HCT116 (cell line): ENCODE results near the gene NT5E. TPM values are rescaled to one million over a fixed set of nuclear protein-coding genes. Genes with fewer than 3 reads are reported as not detected.

Experiments
- ATAC-seq: fragments of 200-7000 bp; cut with Tn5 transposase; 2 replicates; pipeline ENCODE4 v1.9.1; 2020; ENCODE audit warnings: mild to moderate bottlenecking, moderate library complexity
- BruUV-seq: library from RNA; stranded (reverse); fragments of 400-500 nt; replicated peaks from 2 replicates; lab custom pipeline; 2021; lab: Mats Ljungman, UMichigan
- CTCF ChIA-PET: fragments of 300-600 bp; sonication (Branson Sonifier 250); formaldehyde crosslinking; loops from one replicate; lab custom pipeline; 2021; ENCODE audit warnings: antibody characterized with exemption; lab: Charles Lee
- POLR2A ChIA-PET: fragments of 300-600, 350-600 bp; sonication (Branson Sonifier 250); formaldehyde crosslinking; loops from one replicate; lab custom pipeline; 2021; ENCODE audit warnings: antibody characterized with exemption; lab: Charles Lee
- RAD21 ChIA-PET, 2 experiments: fragments of 300-600 bp; sonication (Branson Sonifier 250); formaldehyde crosslinking; loops; one replicate each; lab custom pipeline; 2023; ENCODE audit warnings: low total read pairs in 2 of 2; ENCODE audit not compliant: uncharacterized antibody in 2 of 2, unreplicated experiment in 2 of 2, low non-redundant PET in 1 of 2; lab: Charles Lee
- DNase-seq: peaks from one replicate; pipeline ENCODE4 v3.0.0-alpha.2; 2010; ENCODE audit warnings: low read depth, low spot score
- H2AFZ ChIP-seq: fragments of 200-600 bp; shearing (Covaris generic), sonication (generic); 2 replicates; pipeline ENCODE4 v1.6.1; 2017; ENCODE audit warnings: low read depth, mixed run types, mixed read lengths, antibody characterized with exemption, low read length; ENCODE audit not compliant: poor library complexity, severe bottlenecking
- H3K27ac ChIP-seq: 2 replicates; pipeline ENCODE4 v1.5.1; 2012; ENCODE audit warnings: low read depth, low read length
- H3K27me3 ChIP-seq: fragments of 200-600 bp; sonication (generic); 2 replicates; pipeline ENCODE4 v1.6.1; 2016; ENCODE audit warnings: mixed run types, low read length, mixed read lengths; ENCODE audit not compliant: insufficient read depth
- H3K36me3 ChIP-seq, 2 experiments: fragments of 200-500 bp in 1 of 2; fragments of 200-600 bp in 1 of 2; sonication (Bioruptor generic) in 1 of 2; sonication (generic) in 1 of 2; 2 replicates each; pipeline versions ENCODE4 v1.5.1 to v1.6.1; 2014 to 2016; ENCODE audit warnings: low read length in 2 of 2, inconsistent platforms in 1 of 2, mixed read lengths in 1 of 2, mixed run types in 1 of 2; ENCODE audit not compliant: insufficient read depth in 2 of 2, control insufficient read depth in 1 of 2
- H3K4me1 ChIP-seq, 2 experiments: fragments of 200-600 bp in 1 of 2; sonication (generic) in 1 of 2; 2 replicates each; pipeline versions ENCODE4 v1.5.1 to v1.6.1; 2012 to 2017; ENCODE audit warnings: low read length in 2 of 2, inconsistent platforms in 1 of 2, mild to moderate bottlenecking in 1 of 2, mixed read lengths in 1 of 2, mixed run types in 1 of 2, moderate library complexity in 1 of 2; ENCODE audit not compliant: insufficient read depth in 2 of 2, control insufficient read depth in 1 of 2
- H3K4me2 ChIP-seq: fragments of 200-600 bp; sonication (generic); 2 replicates; pipeline ENCODE4 v1.6.1; 2017; ENCODE audit warnings: mixed run types, low read length, mixed read lengths
- H3K4me3 ChIP-seq, 2 experiments: fragments of 200-600 bp in 1 of 2; sonication (generic) in 1 of 2; replicated peaks in 1 of 2; 2 replicates each; pipeline ENCODE4 v1.5.1; 2011 to 2016; ENCODE audit warnings: low read length in 2 of 2, control low read depth in 1 of 2, low read depth in 1 of 2, mild to moderate bottlenecking in 1 of 2, mixed read lengths in 1 of 2, mixed run types in 1 of 2
- H3K79me2 ChIP-seq: fragments of 200-600 bp; sonication (generic); 2 replicates; pipeline ENCODE4 v1.6.1; 2017; ENCODE audit warnings: mild to moderate bottlenecking, mixed run types, low read length, moderate library complexity, mixed read lengths; ENCODE audit not compliant: insufficient read depth
- H3K9ac ChIP-seq: fragments of 200-600 bp; sonication (generic); 2 replicates; pipeline ENCODE4 v1.6.1; 2016; ENCODE audit warnings: low read length, mixed read lengths
- H3K9me2 ChIP-seq: fragments of 200-600 bp; sonication (generic), shearing (Covaris generic); 2 replicates; pipeline ENCODE4 v1.6.1; 2017; ENCODE audit warnings: mixed run types, mild to moderate bottlenecking, moderate library complexity; ENCODE audit not compliant: insufficient read depth
- H3K9me3 ChIP-seq, 2 experiments: fragments of 200-500 bp in 1 of 2; fragments of 200-600 bp in 1 of 2; sonication (Bioruptor generic) in 1 of 2; sonication (generic) in 1 of 2; 2 replicates each; pipeline ENCODE4 v1.6.1; 2014 to 2017; ENCODE audit warnings: low read length in 2 of 2, mixed read lengths in 2 of 2, inconsistent platforms in 1 of 2, low read depth in 1 of 2, mild to moderate bottlenecking in 1 of 2, mixed run types in 1 of 2, moderate library complexity in 1 of 2; ENCODE audit not compliant: control insufficient read depth in 1 of 2, insufficient read depth in 1 of 2
- H4K20me1 ChIP-seq: fragments of 200-600 bp; sonication (generic), shearing (Covaris generic); 2 replicates; pipeline ENCODE4 v1.6.1; 2017; ENCODE audit warnings: mixed run types, mild to moderate bottlenecking, moderate library complexity; ENCODE audit not compliant: insufficient read depth
- ATF3 ChIP-seq: IDR thresholded peaks from 2 replicates; pipeline ENCODE4 v1.6.1; 2012
- EZH2phosphoT487 ChIP-seq: fragments of 200-600 bp; IDR thresholded peaks from 2 replicates; pipeline ENCODE4 v1.6.1; 2018; ENCODE audit warnings: antibody characterized with exemption, borderline replicate concordance
- JUND ChIP-seq: IDR thresholded peaks from 2 replicates; pipeline ENCODE4 v1.6.1; 2012
- MAX ChIP-seq: IDR thresholded peaks from 2 replicates; pipeline ENCODE4 v1.6.1; 2012
- POLR2A ChIP-seq: IDR thresholded peaks from 2 replicates; pipeline ENCODE4 v1.7.0; 2011; ENCODE audit warnings: borderline replicate concordance; ENCODE audit not compliant: insufficient read depth, insufficient read length; ENCODE audit errors: extremely low read depth
- RAD21 ChIP-seq: IDR thresholded peaks from 2 replicates; pipeline ENCODE4 v1.6.1; 2012; ENCODE audit warnings: low read depth, mild to moderate bottlenecking
- REST ChIP-seq: IDR thresholded peaks from 2 replicates; pipeline ENCODE4 v1.6.1; 2012; ENCODE audit warnings: low read depth
- SP1 ChIP-seq: IDR thresholded peaks from 2 replicates; pipeline ENCODE4 v1.6.1; 2012; ENCODE audit warnings: low read depth
- TCF7L2 ChIP-seq: IDR thresholded peaks from 2 replicates; pipeline ENCODE4 v1.7.0; 2011; ENCODE audit warnings: borderline replicate concordance, inconsistent platforms; ENCODE audit not compliant: insufficient read depth, insufficient read length; ENCODE audit errors: extremely low read depth
- ZNF274 ChIP-seq: fragments of 200-500 bp; sonication (Bioruptor generic); IDR thresholded peaks from 2 replicates; pipeline ENCODE4 v1.6.1; 2014; ENCODE audit warnings: mild to moderate bottlenecking, low read depth, low read length, inconsistent platforms
- intact Hi-C: fragments of 100-400 bp; cut with micrococcal nuclease; formaldehyde crosslinking; loops from 2 replicates; pipeline ENCODE4 v1.10.0; 2022
- total RNA-seq: library from RNA; stranded (reverse); gene quantifications from one replicate; pipeline ENCODE4 v1.2.1, GENCODE V29; 2021; ENCODE audit not compliant: unreplicated experiment
- TF ChIP-seq, protein P1 (sequence below): IDR thresholded peaks from 2 replicates; pipeline ENCODE4 v1.6.1; 2011; ENCODE audit warnings: mild to moderate bottlenecking, low read length, moderate library complexity; ENCODE audit not compliant: insufficient replicate concordance; ENCODE audit errors: extremely low read depth
- TF ChIP-seq, protein P2 (sequence below), 3 experiments: fragments of 200-600 bp in 1 of 3; sonication (generic) in 1 of 3; IDR thresholded peaks in 2 of 3; conservative IDR thresholded peaks in 1 of 3; 2 replicates each; pipeline ENCODE4 v1.5.1; 2012 to 2017; ENCODE audit warnings: low read depth in 2 of 3, low read length in 2 of 3, antibody characterized with exemption in 1 of 3, borderline replicate concordance in 1 of 3, control low read depth in 1 of 3, mild to moderate bottlenecking in 1 of 3, mixed read lengths in 1 of 3, mixed run types in 1 of 3, moderate library complexity in 1 of 3; ENCODE audit not compliant: insufficient read depth in 1 of 3

NT5E gene
- total RNA-seq, 1 experiment from 2014 or later, result 68.2 TPM

DNA sequence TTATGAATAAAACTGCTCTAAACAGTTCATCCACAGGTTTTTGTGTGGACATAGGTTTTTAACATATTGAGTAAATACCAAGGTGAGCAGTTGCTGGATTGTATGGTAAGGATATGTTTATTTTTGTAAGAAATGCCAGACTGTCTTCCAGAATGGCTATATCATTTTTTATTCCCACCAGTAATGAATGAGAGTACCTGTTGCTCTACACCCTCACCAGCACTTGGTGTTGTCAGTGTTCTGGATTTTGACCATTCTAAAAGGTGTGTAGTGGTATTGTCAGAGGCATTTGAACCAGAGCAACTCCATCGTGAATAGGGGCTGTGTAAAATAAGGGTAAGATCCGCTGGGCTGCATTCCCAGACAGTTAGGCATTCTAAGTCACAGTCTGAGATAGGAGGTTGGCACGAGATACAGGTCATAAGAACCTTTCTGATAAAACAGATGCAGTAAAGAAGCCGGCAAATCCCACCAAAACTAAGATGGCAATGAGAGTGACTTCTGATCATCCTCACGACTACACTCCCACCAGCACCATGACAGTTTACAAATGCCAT is 12.9 kb upstream of the NT5E start:
- TF ChIP-seq REST, result no peak
- no peak for TF ChIP-seq ZNF274
- no peak for TF ChIP-seq SP1
- TF ChIP-seq, protein P1, sequence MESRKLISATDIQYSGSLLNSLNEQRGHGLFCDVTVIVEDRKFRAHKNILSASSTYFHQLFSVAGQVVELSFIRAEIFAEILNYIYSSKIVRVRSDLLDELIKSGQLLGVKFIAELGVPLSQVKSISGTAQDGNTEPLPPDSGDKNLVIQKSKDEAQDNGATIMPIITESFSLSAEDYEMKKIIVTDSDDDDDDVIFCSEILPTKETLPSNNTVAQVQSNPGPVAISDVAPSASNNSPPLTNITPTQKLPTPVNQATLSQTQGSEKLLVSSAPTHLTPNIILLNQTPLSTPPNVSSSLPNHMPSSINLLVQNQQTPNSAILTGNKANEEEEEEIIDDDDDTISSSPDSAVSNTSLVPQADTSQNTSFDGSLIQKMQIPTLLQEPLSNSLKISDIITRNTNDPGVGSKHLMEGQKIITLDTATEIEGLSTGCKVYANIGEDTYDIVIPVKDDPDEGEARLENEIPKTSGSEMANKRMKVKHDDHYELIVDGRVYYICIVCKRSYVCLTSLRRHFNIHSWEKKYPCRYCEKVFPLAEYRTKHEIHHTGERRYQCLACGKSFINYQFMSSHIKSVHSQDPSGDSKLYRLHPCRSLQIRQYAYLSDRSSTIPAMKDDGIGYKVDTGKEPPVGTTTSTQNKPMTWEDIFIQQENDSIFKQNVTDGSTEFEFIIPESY, result no peak
- TF ChIP-seq RAD21, result no peak
- no peak for TF ChIP-seq EZH2phosphoT487
- no peak for TF ChIP-seq ATF3
- no peak for TF ChIP-seq JUND
- TF ChIP-seq, protein P2, sequence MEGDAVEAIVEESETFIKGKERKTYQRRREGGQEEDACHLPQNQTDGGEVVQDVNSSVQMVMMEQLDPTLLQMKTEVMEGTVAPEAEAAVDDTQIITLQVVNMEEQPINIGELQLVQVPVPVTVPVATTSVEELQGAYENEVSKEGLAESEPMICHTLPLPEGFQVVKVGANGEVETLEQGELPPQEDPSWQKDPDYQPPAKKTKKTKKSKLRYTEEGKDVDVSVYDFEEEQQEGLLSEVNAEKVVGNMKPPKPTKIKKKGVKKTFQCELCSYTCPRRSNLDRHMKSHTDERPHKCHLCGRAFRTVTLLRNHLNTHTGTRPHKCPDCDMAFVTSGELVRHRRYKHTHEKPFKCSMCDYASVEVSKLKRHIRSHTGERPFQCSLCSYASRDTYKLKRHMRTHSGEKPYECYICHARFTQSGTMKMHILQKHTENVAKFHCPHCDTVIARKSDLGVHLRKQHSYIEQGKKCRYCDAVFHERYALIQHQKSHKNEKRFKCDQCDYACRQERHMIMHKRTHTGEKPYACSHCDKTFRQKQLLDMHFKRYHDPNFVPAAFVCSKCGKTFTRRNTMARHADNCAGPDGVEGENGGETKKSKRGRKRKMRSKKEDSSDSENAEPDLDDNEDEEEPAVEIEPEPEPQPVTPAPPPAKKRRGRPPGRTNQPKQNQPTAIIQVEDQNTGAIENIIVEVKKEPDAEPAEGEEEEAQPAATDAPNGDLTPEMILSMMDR (IDR thresholded peaks at IDR 0.05 in 2 of 3, conservative IDR thresholded peaks at IDR 0.05 in 1 of 3; ENCODE audit: borderline replicate concordance in 1 of 3, insufficient read depth in 1 of 3, low read depth in 2 of 3, low read length in 2 of 3), result no peak
- TF ChIP-seq MAX, result no peak
- no peak for TF ChIP-seq TCF7L2
- TF ChIP-seq POLR2A, result no peak
- Histone ChIP-seq H3K27ac (no peak overlapping the region), H2AFZ (no peak overlapping the region), H4K20me1 (no peaks in the 10 kb centered on the region), H3K9me3 (peaks cover 0 to 9% of the 10 kb centered on the region in 2 experiments; a peak in 1 of 4 replicates), H3K4me2 (no peak overlapping the region), H3K4me1 (no peaks in the 10 kb centered on the region), H3K36me3 (no peaks in the 10 kb centered on the region), H3K27me3 (no peaks in the 10 kb centered on the region), H3K4me3 (no peak overlapping the region), H3K79me2 (no peaks in the 10 kb centered on the region), H3K9me2 (no peaks in the 10 kb centered on the region), H3K9ac (no peak overlapping the region)
- DNase-seq, result no peak
- ATAC-seq, result no peak
- ChIA-PET CTCF (no interaction called here), RAD21 (no interaction called here), POLR2A (no interaction called here)
- no TSS peak for BruUV-seq
- intact Hi-C loops, result no loop called here
